HL-60 (cell line): Measurements from ENCODE around the gene WDHD1.

Experiments used
- GABPA ChIP-seq: IDR thresholded peaks from 2 replicates; pipeline ENCODE4 v1.6.1; 2012; ENCODE audit warnings: low read depth
- POLR2AphosphoS5 ChIP-seq: IDR thresholded peaks from 2 replicates; pipeline ENCODE4 v1.6.1; 2012; ENCODE audit warnings: low read depth
- REST ChIP-seq: IDR thresholded peaks from 2 replicates; pipeline ENCODE4 v1.6.1; 2012; ENCODE audit warnings: low read depth; ENCODE audit not compliant: insufficient replicate concordance
- TF ChIP-seq, protein P1 (sequence below): IDR thresholded peaks from one replicate; pipeline ENCODE4 v1.5.1; 2011; ENCODE audit warnings: low read length, control low read depth, inconsistent platforms; ENCODE audit not compliant: insufficient read depth

DNA sequence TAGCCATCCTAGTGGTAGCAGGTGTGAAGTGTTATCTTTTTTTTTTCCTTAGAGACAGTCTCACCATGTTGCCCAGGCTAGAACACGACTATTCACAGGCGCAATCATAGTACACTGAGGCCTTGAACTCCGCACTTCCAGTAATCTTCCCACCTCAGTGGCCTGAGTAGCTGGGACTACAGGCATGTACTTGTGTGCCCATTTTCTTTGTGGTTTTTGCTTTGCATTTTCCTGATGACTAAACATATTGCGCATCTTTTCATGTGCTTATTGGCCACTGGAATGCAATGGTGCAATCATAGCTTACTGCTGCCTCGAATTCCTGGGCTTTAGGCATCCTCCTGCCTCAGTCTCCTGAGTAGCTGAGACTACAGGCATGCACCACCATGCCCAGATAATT, 90.9 kb downstream of the WDHD1 start:
- TF ChIP-seq, protein P1, sequence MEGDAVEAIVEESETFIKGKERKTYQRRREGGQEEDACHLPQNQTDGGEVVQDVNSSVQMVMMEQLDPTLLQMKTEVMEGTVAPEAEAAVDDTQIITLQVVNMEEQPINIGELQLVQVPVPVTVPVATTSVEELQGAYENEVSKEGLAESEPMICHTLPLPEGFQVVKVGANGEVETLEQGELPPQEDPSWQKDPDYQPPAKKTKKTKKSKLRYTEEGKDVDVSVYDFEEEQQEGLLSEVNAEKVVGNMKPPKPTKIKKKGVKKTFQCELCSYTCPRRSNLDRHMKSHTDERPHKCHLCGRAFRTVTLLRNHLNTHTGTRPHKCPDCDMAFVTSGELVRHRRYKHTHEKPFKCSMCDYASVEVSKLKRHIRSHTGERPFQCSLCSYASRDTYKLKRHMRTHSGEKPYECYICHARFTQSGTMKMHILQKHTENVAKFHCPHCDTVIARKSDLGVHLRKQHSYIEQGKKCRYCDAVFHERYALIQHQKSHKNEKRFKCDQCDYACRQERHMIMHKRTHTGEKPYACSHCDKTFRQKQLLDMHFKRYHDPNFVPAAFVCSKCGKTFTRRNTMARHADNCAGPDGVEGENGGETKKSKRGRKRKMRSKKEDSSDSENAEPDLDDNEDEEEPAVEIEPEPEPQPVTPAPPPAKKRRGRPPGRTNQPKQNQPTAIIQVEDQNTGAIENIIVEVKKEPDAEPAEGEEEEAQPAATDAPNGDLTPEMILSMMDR, result no peak
- TF ChIP-seq REST, result no peak
- no peak for TF ChIP-seq POLR2AphosphoS5
- no peak for TF ChIP-seq GABPA
